Stimulated activated CD8-positive, alpha-beta memory T cell treated with anti-CD3 and anti-CD28 coated beads, Interleukin-2, amount 100 ng/mL, for 48 hours (primary cell): ENCODE measurements around the gene ARHGAP15.

Experiments
- DNase-seq, 2 donors: peaks; one replicate each; pipeline ENCODE4 v3.0.0-alpha.2; 2020; ENCODE audit warnings: low read depth in 2 of 2

Gene ARHGAP15

DNA sequence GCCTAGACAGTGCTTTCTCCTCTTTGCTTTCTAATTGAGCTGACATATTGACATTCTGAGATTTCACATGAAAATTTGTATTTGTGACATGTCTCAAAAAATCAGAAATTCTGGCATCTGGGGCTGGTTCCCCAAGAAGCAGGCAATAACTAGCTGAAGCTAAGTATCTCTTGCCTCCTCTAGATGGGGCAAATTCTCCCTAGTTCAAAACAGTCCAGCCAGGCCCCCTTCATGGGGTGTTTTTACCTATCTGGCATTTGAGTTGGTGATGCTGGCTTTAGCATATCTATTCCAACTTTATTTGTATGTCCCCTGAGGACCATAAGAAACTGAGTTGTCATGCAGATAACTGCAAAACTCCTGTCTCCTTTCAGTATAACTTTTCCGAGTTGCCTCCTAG is 39.9 kb downstream of the ARHGAP15 start:
- DNase-seq = no peak

DNA sequence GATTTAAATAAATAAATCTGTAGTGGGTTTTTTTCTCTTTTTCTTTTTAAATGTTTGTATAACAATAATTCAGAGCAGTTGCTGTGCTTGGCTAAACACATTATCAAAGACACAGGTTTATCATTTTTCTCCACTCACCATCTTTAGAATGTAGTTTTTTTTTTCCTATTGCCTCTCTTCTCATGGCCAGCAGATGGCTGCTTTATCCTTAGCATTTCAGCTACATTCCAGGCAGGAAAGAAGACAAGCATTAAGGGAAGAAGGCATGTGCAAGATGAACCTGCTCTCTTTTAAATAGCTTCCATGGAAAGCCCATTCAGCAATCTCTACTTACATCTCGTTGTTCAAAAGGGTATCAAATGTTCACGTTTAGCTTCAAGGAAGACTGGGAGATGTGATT is 42.6 kb downstream of the ARHGAP15 start:
- no peak for DNase-seq

DNA sequence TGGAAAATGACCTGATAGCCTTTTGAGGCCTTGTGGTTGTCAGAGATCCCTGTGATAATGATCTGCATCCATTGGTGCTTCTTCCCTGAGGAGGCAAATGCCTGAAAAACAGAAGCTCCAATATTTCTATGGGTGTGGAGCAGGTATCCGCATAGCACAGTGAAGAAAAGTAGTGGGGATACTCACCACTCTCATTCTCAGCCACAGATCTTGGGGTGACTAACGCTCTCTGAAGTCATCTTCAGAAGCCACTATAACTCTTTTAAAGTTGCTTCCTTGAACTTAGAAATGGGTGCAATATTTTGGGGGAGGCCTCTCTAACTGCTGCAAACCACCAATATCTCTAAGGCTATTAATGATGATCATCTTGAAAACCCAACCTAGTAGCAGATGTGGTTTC is 46.2 kb downstream of the ARHGAP15 start:
- no peak for DNase-seq

DNA sequence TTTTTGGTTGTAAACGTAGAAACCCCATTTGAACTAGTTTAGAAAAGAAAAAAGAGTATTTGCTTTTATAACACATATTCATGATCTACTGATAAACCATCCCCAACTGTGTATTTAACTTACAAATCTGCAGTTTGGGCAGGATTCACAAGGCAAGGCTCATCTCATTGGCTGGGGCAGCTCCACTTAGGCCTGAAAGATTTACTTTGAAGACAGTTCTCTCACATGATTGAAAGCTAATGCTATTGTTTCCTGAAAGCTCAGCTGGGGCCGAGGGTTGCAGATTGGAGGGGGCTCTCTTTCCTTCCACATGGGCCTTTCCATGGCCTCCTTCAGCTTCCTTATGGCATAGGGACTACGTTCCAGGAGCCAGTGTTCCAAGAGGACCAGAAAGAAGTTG is 47.4 kb downstream of the ARHGAP15 start:
- no peak for DNase-seq

DNA sequence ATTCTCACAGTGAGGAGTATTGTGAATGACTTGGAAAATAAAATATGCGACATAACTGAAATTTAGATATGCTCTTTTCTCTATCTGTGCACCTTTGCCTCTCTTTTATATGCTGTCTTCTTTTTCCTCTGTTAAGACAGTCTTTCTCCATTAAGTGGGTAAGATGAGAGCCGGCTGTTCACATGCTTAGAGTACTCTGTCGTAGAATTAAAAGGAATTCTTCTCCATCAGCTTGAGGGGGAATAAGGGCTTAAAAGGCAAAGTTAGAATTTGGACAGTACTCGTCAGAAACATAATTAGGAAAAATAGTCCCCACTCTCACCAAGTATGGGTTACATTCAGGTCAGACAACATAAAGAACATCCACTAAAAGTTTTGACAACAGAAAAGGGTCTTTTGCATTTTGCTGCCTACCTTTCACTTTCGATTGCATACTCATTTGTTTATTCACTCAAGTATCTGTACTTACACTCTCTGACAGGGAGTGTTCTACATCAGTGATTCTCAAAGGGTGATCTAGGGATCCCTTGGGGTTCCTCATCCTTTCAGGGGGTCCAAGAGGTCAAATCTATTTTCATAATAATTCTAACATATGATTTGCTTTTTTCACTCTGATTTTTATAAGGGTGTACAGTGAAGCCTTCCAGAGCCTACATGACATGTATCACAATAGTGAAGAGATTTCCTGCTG is 48.0 kb downstream of the ARHGAP15 start:
- no peak for DNase-seq

- no peak for DNase-seq
Measured at GRCh38 chr2:143181494-143181893, 52.3 kb downstream of the ARHGAP15 start.

DNA sequence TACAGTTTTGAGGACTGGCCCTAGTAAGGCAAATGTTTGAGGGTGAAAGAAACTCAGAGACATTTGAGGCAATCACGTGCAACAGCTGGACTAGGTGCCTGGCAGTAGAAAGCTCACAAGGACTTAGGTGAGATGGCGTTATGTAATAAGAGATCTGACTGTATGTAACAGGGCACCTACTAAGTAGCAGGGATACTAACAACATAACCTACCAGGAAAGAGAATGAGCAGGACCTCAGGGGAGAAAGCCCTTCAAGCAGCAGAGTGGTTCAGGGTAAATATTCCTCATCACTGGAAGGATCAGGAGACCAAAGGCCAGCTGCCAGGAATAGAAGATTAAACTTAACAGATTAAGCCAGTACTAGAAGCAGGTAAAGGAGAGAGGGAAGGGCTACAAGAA is 53.4 kb downstream of the ARHGAP15 start:
- DNase-seq = no peak

GRCh38 chr2:143183804-143184463 is 54.7 kb downstream of the ARHGAP15 start:
- no peak for DNase-seq

DNA sequence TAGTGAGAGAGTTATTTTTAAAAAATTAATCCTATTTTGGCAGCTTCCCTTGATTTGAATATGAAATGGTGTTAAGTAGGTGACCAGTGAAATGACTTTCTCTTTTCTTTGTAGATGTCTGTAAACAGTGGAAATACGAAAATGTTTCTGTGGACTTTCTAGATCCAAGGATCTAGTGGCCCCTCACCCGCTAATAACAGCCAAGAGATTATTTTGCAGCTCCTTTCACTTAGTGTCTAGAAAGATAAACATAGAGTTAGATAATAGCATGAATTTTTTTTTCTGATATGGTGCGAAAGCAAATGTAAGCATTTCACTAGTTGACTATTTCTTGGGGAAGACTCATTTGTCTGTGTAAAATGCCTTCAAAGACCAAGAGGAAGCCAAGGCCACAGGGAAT is 57.7 kb downstream of the ARHGAP15 start:
- no peak for DNase-seq

GRCh38 chr2:143190431-143190830 is 61.2 kb downstream of the ARHGAP15 start:
- DNase-seq = no peak

GRCh38 chr2:143192106-143192505 is 62.9 kb downstream of the ARHGAP15 start:
- no peak for DNase-seq

GRCh38 chr2:143192716-143193115 is 63.5 kb downstream of the ARHGAP15 start:
- no peak for DNase-seq

- no peak for DNase-seq
Measured at GRCh38 chr2:143193121-143193520, 63.9 kb downstream of the ARHGAP15 start.

- no peak for DNase-seq
Measured at GRCh38 chr2:143195511-143195910, 66.3 kb downstream of the ARHGAP15 start.

GRCh38 chr2:143204062-143204461 is 74.8 kb downstream of the ARHGAP15 start:
- no peak for DNase-seq

- no peak for DNase-seq
Measured at GRCh38 chr2:143205106-143205764, 76.0 kb downstream of the ARHGAP15 start.

DNA sequence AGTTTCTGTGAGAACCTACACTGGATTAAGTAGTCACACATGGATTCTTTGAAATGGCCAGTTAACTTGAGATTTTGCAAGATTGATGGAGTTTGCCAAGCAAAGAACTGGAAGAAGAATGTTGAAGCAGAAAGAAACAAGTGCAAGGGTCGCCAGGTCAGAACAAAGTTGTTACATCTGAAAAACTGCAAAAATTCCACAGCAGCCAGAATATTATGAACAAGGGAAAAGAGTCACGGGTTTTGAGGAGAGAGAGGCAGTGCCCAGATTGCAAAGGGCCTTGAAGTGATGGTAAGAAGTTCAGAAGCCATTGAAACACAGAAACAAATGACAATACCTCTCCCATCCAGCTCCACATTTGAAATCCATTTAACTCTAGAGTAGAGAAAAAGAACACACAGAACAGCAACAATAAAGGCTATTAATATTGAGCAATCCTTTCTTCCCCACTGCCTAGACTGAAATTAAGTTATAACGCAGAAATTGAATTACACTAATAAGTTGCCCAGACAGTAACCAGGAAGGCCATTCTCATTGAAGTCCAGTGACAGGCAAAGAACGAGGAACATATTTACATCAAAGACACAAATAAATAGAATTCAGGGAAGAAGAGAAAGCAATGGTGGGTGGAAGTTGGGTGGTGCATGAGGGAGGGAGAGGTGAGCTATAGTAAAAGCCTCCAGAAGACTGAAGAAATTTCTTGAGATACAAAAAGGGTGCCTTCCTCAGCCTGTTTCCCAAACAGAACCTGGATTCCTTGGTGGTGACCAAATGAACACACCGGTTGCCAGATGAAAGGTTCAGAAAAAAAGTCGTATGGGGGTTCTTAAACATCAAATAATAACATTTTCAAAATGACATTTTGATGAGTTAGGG is 80.6 kb downstream of the ARHGAP15 start:
- DNase-seq = no peak

DNA sequence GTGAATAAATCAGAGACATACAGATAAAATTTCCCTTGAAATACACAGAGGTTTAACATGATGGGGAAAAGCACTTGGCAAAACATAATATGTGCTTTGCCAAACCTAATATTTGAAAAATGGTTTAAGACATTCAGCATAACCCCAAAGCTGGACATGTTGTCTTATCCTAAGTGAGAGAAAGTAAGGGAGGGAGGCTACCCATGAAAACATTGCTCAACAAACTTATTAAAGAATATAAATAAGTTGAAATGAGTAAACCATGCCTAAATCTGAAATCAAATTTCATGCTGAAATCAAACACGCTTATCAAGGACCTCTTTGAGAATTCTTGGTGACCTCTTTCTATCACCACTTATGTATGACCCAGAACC is 81.2 kb downstream of the ARHGAP15 start:
- no peak for DNase-seq

DNA sequence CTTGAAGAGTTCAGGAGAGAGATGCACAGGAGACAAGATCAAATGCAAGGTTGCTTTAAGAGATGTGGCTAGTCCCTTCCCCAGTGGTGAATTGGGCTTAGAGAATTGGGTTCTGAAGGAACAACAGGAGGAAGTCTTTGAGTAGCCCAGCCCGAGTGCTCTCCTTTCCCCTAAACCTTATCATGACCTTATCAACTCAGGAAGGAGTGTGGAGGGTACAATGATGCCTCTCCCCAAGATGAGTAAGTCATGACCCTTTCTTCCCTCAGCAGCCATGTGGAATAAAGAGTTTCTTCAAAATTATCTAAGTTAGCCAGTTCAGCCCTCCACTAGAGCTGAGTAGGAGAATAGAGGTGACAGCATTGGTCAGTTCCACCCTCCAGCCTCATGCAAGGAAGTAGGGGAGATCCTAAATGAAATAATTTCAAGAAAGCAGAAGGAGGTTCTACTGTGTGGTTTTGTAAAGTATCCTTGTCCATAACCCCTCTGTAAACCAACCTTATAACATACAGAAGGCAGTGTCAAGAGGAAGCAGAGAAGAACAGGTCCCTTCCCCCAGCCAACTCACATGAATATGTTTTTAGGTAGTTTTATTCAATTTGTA is 88.4 kb downstream of the ARHGAP15 start:
- DNase-seq = no peak

DNA sequence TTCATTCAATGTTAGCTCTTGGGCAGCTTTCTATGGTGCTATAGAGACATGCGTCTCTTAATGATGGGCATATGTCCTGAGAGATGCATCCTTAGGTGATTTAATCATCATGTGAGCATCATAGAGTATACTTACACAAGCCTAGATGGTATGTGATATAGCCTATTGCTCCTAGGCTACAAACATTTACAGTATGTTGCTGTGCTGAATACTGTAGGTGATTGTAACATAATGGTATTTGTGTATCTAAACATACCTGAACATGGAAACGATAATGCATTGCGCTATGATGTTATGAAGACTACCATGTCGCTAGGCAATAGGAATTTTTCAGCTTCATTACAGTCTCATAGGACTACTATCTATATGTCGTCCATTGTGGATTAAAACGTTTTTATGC is 89.4 kb downstream of the ARHGAP15 start:
- DNase-seq = no peak

GRCh38 chr2:143219266-143219665 is 90.0 kb downstream of the ARHGAP15 start:
- DNase-seq = no peak

- no peak for DNase-seq
Measured at GRCh38 chr2:143223556-143223955, 94.3 kb downstream of the ARHGAP15 start.
